ENCODE measurements around the gene ESRRB. TPM values are rescaled to one million over a fixed set of nuclear protein-coding genes. Genes with fewer than 3 reads are reported as not detected.

Gene ESRRB
- total RNA-seq, 4 donors from 2014 or later: 0.81 to 0.93 TPM; not detected in 2

DNA sequence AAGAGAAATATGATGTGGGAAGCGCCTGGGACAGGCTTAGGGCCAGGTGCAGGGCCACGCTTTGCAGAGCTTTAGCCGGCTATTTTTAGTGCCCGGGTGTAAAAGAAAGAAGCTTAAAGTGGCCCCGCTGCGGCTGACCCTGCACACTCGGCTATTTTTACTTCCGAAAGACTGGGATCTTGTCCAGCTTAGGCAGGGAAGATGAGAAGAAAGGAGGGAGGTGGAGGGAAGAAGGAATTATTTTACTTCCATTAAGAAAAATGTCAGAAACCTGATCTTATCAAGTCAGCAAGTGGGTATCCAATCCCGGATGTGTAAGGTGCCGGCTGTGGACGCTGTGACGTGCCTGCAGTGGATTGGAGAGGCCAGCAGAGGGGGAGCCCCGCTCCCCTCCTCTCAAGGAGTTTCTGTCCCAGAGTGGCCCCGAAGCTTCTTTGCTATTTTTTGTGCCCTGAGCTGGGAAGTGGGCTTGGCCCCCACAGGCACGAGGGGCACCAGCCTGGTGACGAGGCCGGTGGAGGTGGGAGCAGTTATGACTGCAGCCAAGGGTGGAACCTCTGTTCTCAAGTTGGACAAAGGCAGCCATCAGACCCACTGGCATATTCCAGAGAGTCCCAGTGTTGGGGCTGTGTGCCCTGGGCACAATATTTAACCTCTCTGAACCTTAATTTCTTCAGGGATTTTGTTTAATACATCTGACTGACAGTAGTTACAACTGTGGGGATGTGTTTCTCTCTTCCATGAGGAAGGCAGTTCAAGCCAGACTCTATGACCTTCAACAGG is 97.7 kb downstream of the ESRRB start:
- peak overlapping the region in 2 of 4 donors; percentile 28 to 53 for H3K27ac ChIP-seq
- TF ChIP-seq, protein P1, sequence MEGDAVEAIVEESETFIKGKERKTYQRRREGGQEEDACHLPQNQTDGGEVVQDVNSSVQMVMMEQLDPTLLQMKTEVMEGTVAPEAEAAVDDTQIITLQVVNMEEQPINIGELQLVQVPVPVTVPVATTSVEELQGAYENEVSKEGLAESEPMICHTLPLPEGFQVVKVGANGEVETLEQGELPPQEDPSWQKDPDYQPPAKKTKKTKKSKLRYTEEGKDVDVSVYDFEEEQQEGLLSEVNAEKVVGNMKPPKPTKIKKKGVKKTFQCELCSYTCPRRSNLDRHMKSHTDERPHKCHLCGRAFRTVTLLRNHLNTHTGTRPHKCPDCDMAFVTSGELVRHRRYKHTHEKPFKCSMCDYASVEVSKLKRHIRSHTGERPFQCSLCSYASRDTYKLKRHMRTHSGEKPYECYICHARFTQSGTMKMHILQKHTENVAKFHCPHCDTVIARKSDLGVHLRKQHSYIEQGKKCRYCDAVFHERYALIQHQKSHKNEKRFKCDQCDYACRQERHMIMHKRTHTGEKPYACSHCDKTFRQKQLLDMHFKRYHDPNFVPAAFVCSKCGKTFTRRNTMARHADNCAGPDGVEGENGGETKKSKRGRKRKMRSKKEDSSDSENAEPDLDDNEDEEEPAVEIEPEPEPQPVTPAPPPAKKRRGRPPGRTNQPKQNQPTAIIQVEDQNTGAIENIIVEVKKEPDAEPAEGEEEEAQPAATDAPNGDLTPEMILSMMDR (IDR thresholded peaks at IDR 0.05): peak in 1 of 4 experiments; percentile 16
- no peak for TF ChIP-seq POLR2AphosphoS5 (IDR thresholded peaks at IDR 0.05)
- H3K4me3 ChIP-seq: peak overlapping the region in 1 of 2 donors; percentile 35
- no peaks in the 10 kb centered on the region for H3K9me3 ChIP-seq
- 3 to 16% methylated on average over 8 of the region's 17 CpGs for WGBS, 2 donors (ENCODE audit: low coverage in 1 of 2)
- H3K36me3 ChIP-seq: no peaks in the 10 kb centered on the region
- peak; percentile 75 for ATAC-seq
- peaks cover 0 to 13% (median 0%) of the 10 kb centered on the region in 3 donors for H3K4me1 ChIP-seq
- H3K27me3 ChIP-seq: no peaks in the 10 kb centered on the region

GRCh38 chr14:76480426-76480825 is 104.5 kb downstream of the ESRRB start:
- 40 to 50% methylated on average over 1 of the region's 1 CpG for WGBS, 2 donors (ENCODE audit: low coverage in 1 of 2)
- H3K36me3 ChIP-seq: no peaks in the 10 kb centered on the region
- ATAC-seq: no peak

GRCh38 chr14:76484355-76484754 is 108.4 kb downstream of the ESRRB start:
- no peaks in the 10 kb centered on the region for H3K27me3 ChIP-seq
- TF ChIP-seq EP300 (IDR thresholded peaks at IDR 0.05): no peak
- TF ChIP-seq, protein P1 (IDR thresholded peaks at IDR 0.05): no peak
- no peak for TF ChIP-seq POLR2AphosphoS5 (IDR thresholded peaks at IDR 0.05)
- TF ChIP-seq POLR2A (IDR thresholded peaks at IDR 0.05): no peak
- H3K27ac ChIP-seq: no peak overlapping the region
- WGBS, 2 donors (ENCODE audit: low coverage in 1 of 2): 60 to 74% methylated on average over 1 to 3 of the region's 5 CpGs
- H3K36me3 ChIP-seq: no peaks in the 10 kb centered on the region
- no peaks in the 10 kb centered on the region for H3K9me3 ChIP-seq
- no peaks in the 10 kb centered on the region for H3K4me1 ChIP-seq
- H3K4me3 ChIP-seq: no peak overlapping the region
- no peak for ATAC-seq

More at GRCh38 chr14:76480426-76480825, 104.5 kb downstream of the ESRRB start:
- no peaks in the 10 kb centered on the region for H3K27me3 ChIP-seq
- H3K9me3 ChIP-seq: no peaks in the 10 kb centered on the region
- no peaks in the 10 kb centered on the region for H3K4me1 ChIP-seq
- no peak for TF ChIP-seq POLR2AphosphoS5 (IDR thresholded peaks at IDR 0.05)
- TF ChIP-seq, protein P1 (IDR thresholded peaks at IDR 0.05): no peak
- no peak for TF ChIP-seq POLR2A (IDR thresholded peaks at IDR 0.05)
- TF ChIP-seq EP300 (IDR thresholded peaks at IDR 0.05): no peak
- H3K27ac ChIP-seq: no peak overlapping the region
- no peak overlapping the region for H3K4me3 ChIP-seq

DNA sequence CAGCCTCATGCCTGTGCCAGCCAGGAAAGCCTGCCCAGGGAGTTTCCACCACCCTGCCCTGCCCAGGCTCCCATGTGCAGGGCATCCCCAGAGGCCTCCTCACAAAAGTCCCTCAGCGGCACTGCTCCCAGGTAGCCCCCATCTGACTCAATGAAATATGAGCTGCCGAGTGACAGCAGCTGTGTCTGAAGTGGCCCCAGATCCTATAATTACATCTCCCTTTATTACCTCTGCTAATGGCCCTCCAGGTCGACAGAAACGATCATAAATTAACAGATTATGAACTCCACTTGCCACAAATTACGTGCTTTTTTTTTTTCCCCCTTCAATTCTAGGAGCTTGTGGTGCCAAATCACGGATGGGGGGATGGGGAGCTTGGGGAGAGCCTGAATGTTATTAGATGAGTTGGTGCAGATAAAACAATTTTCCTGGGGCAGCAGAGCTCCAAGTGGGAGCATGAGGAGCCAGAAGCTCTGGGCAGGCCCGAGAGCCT is 110.4 kb downstream of the ESRRB start:
- no peak overlapping the region for H3K4me3 ChIP-seq
- H3K4me1 ChIP-seq: no peaks in the 10 kb centered on the region
- 67 to 75% methylated on average over 2 to 3 of the region's 7 CpGs for WGBS, 2 donors (ENCODE audit: low coverage in 1 of 2)
- no peak for ATAC-seq
- H3K27me3 ChIP-seq: no peaks in the 10 kb centered on the region
- no peak overlapping the region for H3K27ac ChIP-seq
- TF ChIP-seq EP300 (IDR thresholded peaks at IDR 0.05) (no peak), POLR2A (IDR thresholded peaks at IDR 0.05) (no peak), POLR2AphosphoS5 (IDR thresholded peaks at IDR 0.05) (no peak)
- TF ChIP-seq, protein P1 (IDR thresholded peaks at IDR 0.05): no peak
- H3K9me3 ChIP-seq: no peaks in the 10 kb centered on the region
- H3K36me3 ChIP-seq: no peaks in the 10 kb centered on the region

GRCh38 chr14:76488551-76488950 is 112.6 kb downstream of the ESRRB start:
- H3K36me3 ChIP-seq: no peaks in the 10 kb centered on the region
- H3K4me1 ChIP-seq: no peaks in the 10 kb centered on the region
- no peak for TF ChIP-seq EP300 (IDR thresholded peaks at IDR 0.05)
- TF ChIP-seq, protein P1 (IDR thresholded peaks at IDR 0.05): no peak
- no peak for TF ChIP-seq POLR2AphosphoS5 (IDR thresholded peaks at IDR 0.05)
- TF ChIP-seq POLR2A (IDR thresholded peaks at IDR 0.05): no peak
- no peaks in the 10 kb centered on the region for H3K9me3 ChIP-seq
- H3K27me3 ChIP-seq: no peaks in the 10 kb centered on the region
- 93% methylated on average over 3 of the region's 4 CpGs; no CpG with 5 or more reads in 1 of the 2 donors for WGBS, 2 donors (ENCODE audit: low coverage in 1 of 2)
- no peak overlapping the region for H3K27ac ChIP-seq
- no peak for ATAC-seq
- H3K4me3 ChIP-seq: no peak overlapping the region

Measured in gastroesophageal sphincter (tissue), 4 donors.